PC-3 (cell line): ENCODE measurements around the gene PTEN. TPM values are rescaled to one million over a fixed set of nuclear protein-coding genes. Genes with fewer than 3 reads are reported as not detected.

Experiments
- ATAC-seq: fragments of 200-7000 bp; cut with Tn5 transposase; 2 replicates; pipeline ENCODE4 v1.9.1; 2020; ENCODE audit warnings: mild to moderate bottlenecking, moderate library complexity
- BruUV-seq: library from RNA; stranded (reverse); fragments of 400-500 nt; replicated peaks from 2 replicates; lab custom pipeline; 2021; lab: Mats Ljungman, UMichigan
- CTCF ChIA-PET: fragments of 300-600 bp; sonication (Branson Sonifier 250); formaldehyde crosslinking; loops from one replicate; lab custom pipeline; 2022; ENCODE audit warnings: antibody characterized with exemption; lab: Charles Lee
- POLR2A ChIA-PET: fragments of 300-600 bp; sonication (Branson Sonifier 250); formaldehyde crosslinking; loops from one replicate; lab custom pipeline; 2022; ENCODE audit warnings: antibody characterized with exemption; ENCODE audit not compliant: unreplicated experiment; lab: Charles Lee
- DNase-seq: peaks from one replicate; pipeline ENCODE4 v3.0.0-alpha.2; 2015
- H2AFZ ChIP-seq: fragments of 300-600 bp; sonication (generic); 2 replicates; pipeline ENCODE4 v1.6.0; 2016; ENCODE audit warnings: antibody characterized with exemption, low read length
- H3F3A ChIP-seq: fragments of 300-600 bp; sonication (generic); one replicate; pipeline ENCODE4 v1.6.0; 2017; ENCODE audit warnings: antibody characterized with exemption, low read length, control low read depth, mild to moderate bottlenecking; ENCODE audit not compliant: unreplicated experiment
- H3K27ac ChIP-seq: fragments of 300-600 bp; sonication (generic); 2 replicates; pipeline ENCODE4 v1.5.1; 2016; ENCODE audit warnings: mild to moderate bottlenecking, low read length
- H3K27me3 ChIP-seq: fragments of 300-600 bp; sonication (generic); 2 replicates; pipeline ENCODE4 v1.6.1; 2016; ENCODE audit warnings: low read length, mixed read lengths
- H3K36me3 ChIP-seq: fragments of 300-600 bp; sonication (generic); 2 replicates; pipeline ENCODE4 v1.6.1; 2016; ENCODE audit warnings: low read depth, mixed run types, low read length, mixed read lengths
- H3K4me1 ChIP-seq: fragments of 300-600 bp; sonication (generic); 2 replicates; pipeline ENCODE4 v1.5.1; 2016; ENCODE audit warnings: low read length; ENCODE audit not compliant: insufficient read depth
- H3K4me2 ChIP-seq: fragments of 300-600 bp; sonication (generic); 2 replicates; pipeline ENCODE4 v1.6.0; 2016; ENCODE audit warnings: low read length
- H3K4me3 ChIP-seq: fragments of 300-600 bp; sonication (generic); 2 replicates; pipeline ENCODE4 v1.5.1; 2016; ENCODE audit warnings: mild to moderate bottlenecking, low read length, mixed read lengths
- H3K79me2 ChIP-seq: fragments of 300-600 bp; sonication (generic); 2 replicates; pipeline ENCODE4 v1.6.1; 2017; ENCODE audit warnings: low read length, mixed read lengths
- H3K9ac ChIP-seq: fragments of 300-600 bp; sonication (generic); 2 replicates; pipeline ENCODE4 v1.6.0; 2016; ENCODE audit warnings: mild to moderate bottlenecking, low read length
- H3K9me2 ChIP-seq: fragments of 300-600 bp; sonication (generic); replicated peaks from 2 replicates; pipeline ENCODE4 v1.6.1; 2016; ENCODE audit warnings: mixed run types, low read length, mixed read lengths
- H3K9me3 ChIP-seq: fragments of 300-600 bp; sonication (generic); 2 replicates; pipeline ENCODE4 v1.6.1; 2016; ENCODE audit warnings: low read length, mixed read lengths
- H4K20me1 ChIP-seq: fragments of 300-600 bp; sonication (generic); 2 replicates; pipeline ENCODE4 v1.6.1; 2016; ENCODE audit warnings: low read length, mixed read lengths
- CTCF ChIP-seq: fragments of 300-600 bp; sonication (generic); conservative IDR thresholded peaks from 2 replicates; pipeline ENCODE4 v1.5.1; 2017; ENCODE audit warnings: antibody characterized with exemption, low read depth, mild to moderate bottlenecking, low read length
- EZH2 ChIP-seq: fragments of 300-600 bp; sonication (generic); IDR thresholded peaks from one replicate; pipeline ENCODE4 v1.6.1; 2017; ENCODE audit warnings: antibody characterized with exemption, mild to moderate bottlenecking, low read length; ENCODE audit not compliant: unreplicated experiment
- EZH2phosphoT487 ChIP-seq: fragments of 300-600 bp; sonication (generic); IDR thresholded peaks from 2 replicates; pipeline ENCODE4 v1.6.1; 2018; ENCODE audit warnings: mild to moderate bottlenecking, antibody characterized with exemption, low read length, borderline replicate concordance
- intact Hi-C: fragments of 100-400 bp; cut with micrococcal nuclease; formaldehyde crosslinking; loops from 2 replicates; pipeline ENCODE4 v1.9.0; 2023
- total RNA-seq: library from RNA; depleted of rRNA; stranded (reverse); fragments of >200 nt; gene quantifications from 2 replicates; pipeline ENCODE4 v1.2.3, GENCODE V29; 2014

The PTEN gene
- total RNA-seq, 1 experiment from 2014 or later, result 7.8 TPM

- Histone ChIP-seq H3K27me3 (no peaks in the 10 kb centered on the region), H3K9me2 (no peaks in the 10 kb centered on the region), H3K27ac (peak overlapping the region; percentile 50), H3K9ac (0 out of 2 replicates have a peak overlapping the region, but pooled peaks have one; percentile 17), H3K36me3 (no peaks in the 10 kb centered on the region), H3K79me2 (no peaks in the 10 kb centered on the region), H3K4me3 (no peak overlapping the region), H3K4me1 (peaks cover 54% of the 10 kb centered on the region), H3F3A (peaks cover 14% of the 10 kb centered on the region), H3K9me3 (no peaks in the 10 kb centered on the region), H4K20me1 (no peaks in the 10 kb centered on the region), H2AFZ (no peak overlapping the region), H3K4me2 (0 out of 2 replicates have a peak overlapping the region, but pooled peaks have one; percentile 29)
- ATAC-seq (no peak), DNase-seq (peak; percentile 56)
- POLR2A ChIA-PET, result no interaction called here
- CTCF ChIA-PET, result interaction anchor here (0.6 kb wide), 1 partner anchor 45 kb away, joined by 3 read pairs; no protein-coding TSS in a partner anchor
- no peak for TF ChIP-seq CTCF
- no peak for TF ChIP-seq EZH2phosphoT487
- TF ChIP-seq EZH2, result no peak
- intact Hi-C loops, result loop anchor here (2.0 kb wide), 1 partner anchor 13 kb away; no protein-coding TSS in a partner anchor
- BruUV-seq, result no TSS peak
Measured at GRCh38 chr10:87847550-87847949, 15.9 kb upstream of the PTEN start.

- no TSS peak for BruUV-seq
- ChIA-PET POLR2A (no interaction called here), CTCF (no interaction called here)
- no peaks in the 10 kb centered on the region for H3K27me3 ChIP-seq
- DNase-seq (peak; percentile 30), ATAC-seq (no peak)
- H4K20me1 ChIP-seq, result no peaks in the 10 kb centered on the region
- no peak overlapping the region for H3K4me2 ChIP-seq
- H3F3A ChIP-seq, result peaks cover 14% of the 10 kb centered on the region
- H2AFZ ChIP-seq, result no peak overlapping the region
- H3K79me2 ChIP-seq, result no peaks in the 10 kb centered on the region
- H3K4me1 ChIP-seq, result peaks cover 45% of the 10 kb centered on the region
- intact Hi-C loops, result no loop called here
- H3K9me2 ChIP-seq, result no peaks in the 10 kb centered on the region
- TF ChIP-seq EZH2 (no peak), CTCF (no peak), EZH2phosphoT487 (no peak)
- H3K9ac ChIP-seq, result no peak overlapping the region
- no peaks in the 10 kb centered on the region for H3K36me3 ChIP-seq
- H3K27ac ChIP-seq, result 0 out of 2 replicates have a peak overlapping the region, but pooled peaks have one; percentile 50
- no peak overlapping the region for H3K4me3 ChIP-seq
- H3K9me3 ChIP-seq, result no peaks in the 10 kb centered on the region
Measured at GRCh38 chr10:87849001-87849400, 14.4 kb upstream of the PTEN start.

- no peak overlapping the region for H3K4me2 ChIP-seq
- ChIA-PET CTCF (interaction anchor here (0.5 kb wide), 1 partner anchor 21 kb away, joined by 3 read pairs; no protein-coding TSS in a partner anchor), POLR2A (interaction anchor here (0.6 kb wide), 1 partner anchor 36 kb away, joined by 3 read pairs; no protein-coding TSS in a partner anchor)
- peak overlapping the region; percentile 38 for H2AFZ ChIP-seq
- no peaks in the 10 kb centered on the region for H3K36me3 ChIP-seq
- H4K20me1 ChIP-seq, result no peaks in the 10 kb centered on the region
- H3K4me1 ChIP-seq, result peaks cover 29% of the 10 kb centered on the region
- ATAC-seq (peak; percentile 85), DNase-seq (peak; percentile 55)
- peaks cover 4% of the 10 kb centered on the region for H3F3A ChIP-seq
- no peaks in the 10 kb centered on the region for H3K9me3 ChIP-seq
- no peak overlapping the region for H3K27ac ChIP-seq
- intact Hi-C loops, result no loop called here
- no TSS peak for BruUV-seq
- H3K27me3 ChIP-seq, result no peaks in the 10 kb centered on the region
- TF ChIP-seq CTCF (peak; percentile 64), EZH2phosphoT487 (no peak), EZH2 (no peak)
- no peaks in the 10 kb centered on the region for H3K9me2 ChIP-seq
- no peaks in the 10 kb centered on the region for H3K79me2 ChIP-seq
- H3K9ac ChIP-seq, result no peak overlapping the region
- no peak overlapping the region for H3K4me3 ChIP-seq
Measured at GRCh38 chr10:87850742-87851205, 12.7 kb upstream of the PTEN start.
